GM19328 (cell line): ENCODE results near the gene EML1.

Experiments used
- ATAC-seq: cut with Tn5 transposase; IDR thresholded peaks from one replicate; pipeline ENCODE4 v1.9.1; 2021; ENCODE audit warnings: mild to moderate bottlenecking, moderate library complexity; ENCODE audit not compliant: unreplicated experiment

The EML1 gene

DNA sequence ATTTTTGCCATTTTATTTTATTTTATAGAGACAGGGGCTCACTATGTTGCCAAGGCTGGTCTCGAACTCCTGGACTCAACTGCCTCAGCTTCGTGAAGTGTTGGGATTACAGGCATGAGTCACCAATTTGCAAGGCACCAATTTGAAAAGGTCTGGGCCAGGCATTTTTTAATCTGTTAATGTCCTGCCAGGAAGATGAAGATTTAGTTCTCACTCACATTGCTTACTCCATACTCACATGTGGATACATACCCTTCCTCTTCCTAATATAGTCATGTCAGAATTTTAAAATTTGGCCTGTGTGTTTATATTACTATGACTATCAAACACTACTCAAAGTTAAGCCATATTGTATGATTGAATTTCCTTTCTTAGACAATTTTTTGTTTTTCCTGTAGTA lies 15.3 kb upstream of the EML1 start:
- ATAC-seq: no peak

DNA sequence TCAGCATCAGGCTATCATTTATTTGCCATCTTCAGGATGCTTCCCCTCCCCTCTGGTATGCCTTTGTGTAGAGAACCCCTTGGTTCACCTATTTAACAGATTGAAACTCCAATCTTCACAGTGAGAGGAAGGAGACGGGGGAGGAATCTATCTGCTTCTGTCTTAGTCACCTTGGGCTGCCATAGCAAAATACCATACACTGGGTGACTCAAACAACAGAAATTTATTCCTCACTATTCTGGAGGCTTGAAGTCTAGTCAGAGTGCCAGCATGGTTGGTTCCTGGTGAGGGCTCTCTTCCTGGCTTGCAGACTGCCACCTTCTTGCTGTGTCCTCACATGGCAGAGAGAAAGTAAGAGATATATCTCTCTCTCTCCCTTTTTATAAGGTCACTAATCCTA lies 13.5 kb upstream of the EML1 start:
- no peak for ATAC-seq

- no peak for ATAC-seq
Measured at GRCh38 chr14:99780690-99781089, 12.5 kb upstream of the EML1 start.

DNA sequence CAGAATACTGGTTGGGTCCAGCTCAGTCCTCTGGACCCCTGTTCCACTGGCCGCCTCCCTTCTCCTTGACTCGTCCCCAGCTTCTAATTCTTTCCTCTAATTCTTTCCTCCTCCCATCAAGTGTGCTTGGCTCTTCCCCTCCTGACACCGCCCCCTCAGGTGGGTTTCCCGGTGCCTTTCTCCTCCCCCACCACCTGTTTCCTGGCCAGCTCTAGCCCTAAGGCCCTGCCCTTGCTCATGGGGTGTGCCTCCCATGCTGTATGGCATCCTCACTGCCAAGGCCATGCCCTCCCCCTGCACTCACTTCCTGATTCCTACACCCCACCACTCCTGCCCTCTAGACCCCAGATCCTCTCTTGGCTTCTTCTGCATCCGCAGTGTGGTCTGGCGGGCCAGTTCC lies 12.1 kb upstream of the EML1 start:
- no peak for ATAC-seq

GRCh38 chr14:99781853-99782610 lies 11.2 kb upstream of the EML1 start:
- ATAC-seq: no peak

- no peak for ATAC-seq
Measured at GRCh38 chr14:99784508-99784907, 8.7 kb upstream of the EML1 start.

- no peak for ATAC-seq
Measured at GRCh38 chr14:99785426-99785825, 7.8 kb upstream of the EML1 start.

GRCh38 chr14:99786511-99786989 lies 6.7 kb upstream of the EML1 start:
- no peak for ATAC-seq

DNA sequence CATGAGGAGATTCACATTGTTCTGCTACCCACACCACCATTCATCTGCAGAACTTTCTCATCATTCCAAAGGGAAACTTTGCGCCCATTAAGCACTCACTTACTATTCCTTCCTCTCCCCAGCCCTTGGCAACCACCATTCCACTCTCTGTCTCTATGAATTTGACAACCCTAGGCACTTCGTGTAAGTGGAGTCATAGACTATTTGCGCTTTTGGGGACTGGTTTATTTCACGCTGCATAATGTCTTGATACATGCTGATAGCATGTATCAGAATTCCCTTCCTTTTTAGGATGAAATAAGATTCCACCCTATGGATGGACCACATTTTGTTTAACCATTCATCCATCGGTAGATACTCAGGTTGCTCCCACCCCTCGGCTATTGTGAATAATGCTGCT lies 4.5 kb upstream of the EML1 start:
- no peak for ATAC-seq

DNA sequence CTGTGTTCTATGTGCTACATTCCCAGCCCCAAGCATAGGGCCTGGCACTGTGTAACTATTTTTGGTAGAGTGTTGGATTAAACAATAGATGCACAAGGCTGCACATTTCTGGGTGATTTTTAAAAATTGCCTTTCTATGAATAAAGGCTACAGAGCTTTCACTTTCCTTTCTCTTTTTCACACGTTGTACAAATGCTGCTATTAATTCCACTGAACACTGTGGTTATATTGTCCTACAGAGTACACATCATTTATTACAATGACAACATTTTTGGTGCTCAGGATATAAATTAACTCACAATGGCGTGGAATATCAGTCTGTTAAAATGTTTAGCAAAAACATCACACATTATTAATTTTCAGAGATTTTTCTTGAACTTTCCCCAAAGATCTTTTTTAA lies 3.6 kb upstream of the EML1 start:
- ATAC-seq: no peak

GRCh38 chr14:99790201-99790977 lies 2.8 kb upstream of the EML1 start:
- ATAC-seq: no peak

DNA sequence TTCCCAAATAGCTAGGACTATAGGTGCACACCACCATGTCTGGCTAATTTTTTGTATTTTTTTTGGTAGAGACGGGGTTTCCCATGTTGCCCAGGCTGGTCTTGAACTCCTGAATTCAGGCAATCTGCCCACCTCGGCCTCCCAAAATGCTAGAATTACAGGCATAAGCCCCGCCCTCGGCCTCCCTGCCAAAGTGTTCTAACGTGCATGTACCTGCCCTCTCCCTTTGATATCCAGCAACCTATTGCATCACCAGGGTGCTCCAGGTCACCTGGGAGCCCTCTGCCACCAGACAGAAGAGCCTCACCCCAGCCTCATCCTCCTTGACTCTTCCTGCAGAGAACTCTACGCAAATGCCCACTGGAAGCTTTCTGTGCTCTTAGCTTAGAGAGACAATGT lies 2.2 kb upstream of the EML1 start:
- no peak for ATAC-seq

GRCh38 chr14:99791476-99792209 lies 1.6 kb upstream of the EML1 start:
- no peak for ATAC-seq

GRCh38 chr14:99792210-99792535 lies 1.0 kb upstream of the EML1 start:
- no peak for ATAC-seq

GRCh38 chr14:99792551-99793212 lies 531 bp upstream of the EML1 start:
- ATAC-seq: no peak

DNA sequence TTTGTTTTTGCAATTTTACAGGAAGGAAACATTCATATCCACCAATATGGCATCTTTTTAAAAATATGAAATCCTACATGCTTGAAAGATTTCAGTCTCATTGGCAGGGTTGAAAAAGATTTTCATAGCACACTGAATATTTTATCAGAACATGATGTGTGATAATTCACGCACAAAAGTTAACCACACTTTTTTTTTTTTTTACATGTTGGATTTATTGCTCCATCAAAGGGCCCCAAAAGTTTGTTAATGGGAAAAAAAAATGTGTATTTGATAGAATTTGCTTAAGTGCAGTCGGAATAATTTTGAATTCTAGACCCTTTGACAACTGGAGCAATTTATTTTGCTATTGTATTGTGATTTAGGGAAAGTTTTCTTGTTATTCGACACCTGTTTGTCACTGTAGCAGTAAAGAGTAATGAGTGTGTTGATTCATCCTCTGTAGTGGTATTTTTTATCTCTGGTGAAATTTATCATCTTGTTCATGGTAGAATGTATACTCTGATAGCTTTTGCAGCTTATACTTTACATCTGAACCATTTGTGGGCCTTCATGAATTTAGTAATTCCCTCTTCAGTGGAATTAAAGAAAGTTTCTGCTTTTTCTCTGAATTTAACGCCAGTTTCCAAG lies 1.1 kb downstream of the EML1 start:
- ATAC-seq: no peak

DNA sequence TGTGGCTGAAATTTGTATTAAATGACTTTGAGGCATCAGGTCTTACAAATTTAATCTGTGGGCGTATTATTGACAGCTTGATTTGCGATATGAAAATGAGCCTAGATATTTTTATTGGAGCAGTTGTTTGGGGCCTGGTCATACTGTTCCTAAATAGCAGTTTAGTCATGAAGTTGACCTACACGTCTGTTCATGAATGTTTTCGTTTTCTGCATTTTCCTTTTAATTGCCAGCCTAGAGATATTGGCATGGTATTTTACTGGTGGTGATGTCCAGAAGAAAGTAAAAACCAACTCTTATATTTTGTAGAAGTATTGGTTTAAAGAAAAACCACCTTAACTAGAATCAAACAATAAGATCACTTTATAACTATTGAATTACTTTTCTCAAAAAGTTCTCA lies 1.8 kb downstream of the EML1 start:
- ATAC-seq: no peak

GRCh38 chr14:99797231-99797630 lies 4.0 kb downstream of the EML1 start:
- no peak for ATAC-seq

GRCh38 chr14:99800781-99801180 lies 7.6 kb downstream of the EML1 start:
- ATAC-seq: no peak

DNA sequence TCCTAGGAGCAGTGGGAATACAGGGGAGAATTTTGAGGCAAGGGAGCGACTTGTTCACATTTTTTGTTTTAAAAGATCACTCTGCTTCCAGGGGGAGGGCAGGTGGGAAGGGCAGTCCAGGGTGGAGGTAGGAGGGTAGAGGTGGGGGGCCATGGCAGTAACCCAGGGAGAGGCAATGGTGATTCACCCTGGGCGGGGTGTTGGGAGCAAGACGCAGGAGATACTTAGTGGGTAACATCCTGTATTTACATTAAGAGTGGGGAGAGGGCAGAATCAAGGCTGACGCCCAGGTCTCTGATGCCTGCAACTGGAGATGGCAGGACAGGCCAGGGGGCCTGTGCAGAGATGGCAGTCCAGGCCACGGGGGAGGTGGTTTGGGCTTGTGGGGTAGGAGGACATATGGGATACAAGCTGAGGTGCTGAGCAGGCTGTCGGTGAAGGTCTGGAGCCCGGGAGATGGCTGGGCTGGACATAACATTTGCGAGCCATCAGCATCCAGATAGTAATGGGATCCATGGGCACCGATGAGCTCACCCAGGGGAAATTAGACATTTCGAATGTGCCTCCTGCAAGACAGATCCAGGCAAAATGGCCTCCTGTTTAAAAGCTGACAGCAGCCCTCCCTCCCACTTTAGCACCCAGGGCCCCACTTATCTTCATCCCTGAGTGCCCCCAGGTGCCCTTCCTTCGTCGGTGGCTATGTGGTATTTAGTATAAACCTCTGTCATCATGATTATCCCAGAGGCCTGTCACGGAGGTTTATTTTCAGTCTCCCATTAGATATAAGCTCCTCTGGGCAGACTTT lies 9.3 kb downstream of the EML1 start:
- no peak for ATAC-seq
